ENCODE measurements around the gene HS6ST3. TPM values are rescaled to one million over a fixed set of nuclear protein-coding genes. Genes with fewer than 3 reads are reported as not detected.
A peak's percentile ranks its signal among the peaks of the same experiment; 100 is the strongest.

The HS6ST3 gene
- polyA plus RNA-seq, 1 donor from 2014 or later = not detected

DNA sequence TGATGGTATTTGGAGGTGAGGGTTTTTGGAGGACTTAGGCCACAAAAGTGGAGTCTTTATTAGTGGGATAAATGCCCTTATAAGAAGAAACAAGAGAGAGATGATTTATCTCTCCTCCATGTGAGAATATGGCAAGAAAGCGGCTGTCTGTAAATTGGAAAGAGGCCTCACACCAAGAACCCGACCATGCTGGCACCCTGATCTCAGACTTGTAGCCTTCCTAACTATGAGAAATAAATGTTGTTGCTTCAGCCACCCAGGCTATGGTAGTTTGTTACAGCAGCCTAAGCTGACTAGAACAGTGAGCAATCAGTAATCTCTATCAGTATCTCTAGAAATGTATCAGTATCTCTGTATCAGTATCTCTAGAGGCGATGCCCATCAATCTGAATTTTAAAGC is 617.2 kb downstream of the HS6ST3 start:
- Mint-ChIP-seq H3K4me1 (no peaks in the 10 kb centered on the region), H3K4me3 (no peak overlapping the region), H3K27me3 (no peaks in the 10 kb centered on the region), H3K27ac (no peak overlapping the region), H3K9me3 (peaks cover 5 to 10% (median 7%) of the 10 kb centered on the region in 3 donors), H3K36me3 (no peaks in the 10 kb centered on the region)

DNA sequence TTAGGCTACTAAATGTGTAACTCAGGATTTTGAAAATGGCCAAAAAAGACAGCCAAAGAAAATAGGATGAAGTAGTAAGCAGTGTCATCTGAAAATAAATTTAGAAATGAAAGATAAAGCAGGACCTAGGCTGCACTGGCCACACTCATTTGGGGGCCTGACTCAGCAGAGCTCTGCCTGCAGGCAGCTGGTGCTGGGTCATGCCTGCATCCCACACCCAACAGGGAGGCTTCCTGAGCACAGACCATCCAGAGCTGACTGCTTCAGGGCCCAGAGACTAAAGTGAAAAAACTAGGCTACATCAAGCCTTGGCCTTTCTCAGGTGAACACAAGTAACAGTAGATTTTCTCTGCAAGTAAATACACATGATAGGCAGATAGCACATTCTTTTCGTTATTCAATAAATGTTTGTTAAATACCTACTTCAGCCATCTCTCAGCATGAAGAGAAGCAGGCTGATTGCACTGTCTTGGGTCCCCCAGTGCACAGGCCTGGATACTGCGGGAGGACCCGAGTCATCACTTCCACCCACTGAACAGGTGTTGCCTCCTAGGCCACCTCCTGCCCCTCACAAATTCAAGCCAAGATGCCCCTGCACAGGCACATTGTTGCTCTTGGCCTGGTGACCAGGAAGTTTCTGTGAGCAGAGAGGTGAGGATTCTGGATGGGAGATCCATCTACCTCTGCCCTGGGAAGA is 620.4 kb downstream of the HS6ST3 start:
- Mint-ChIP-seq H3K9me3 (peaks cover 0 to 5% (median 4%) of the 10 kb centered on the region in 3 donors), H3K36me3 (no peaks in the 10 kb centered on the region), H3K27ac (no peak overlapping the region), H3K27me3 (no peaks in the 10 kb centered on the region), H3K4me3 (no peak overlapping the region), H3K4me1 (no peaks in the 10 kb centered on the region)

DNA sequence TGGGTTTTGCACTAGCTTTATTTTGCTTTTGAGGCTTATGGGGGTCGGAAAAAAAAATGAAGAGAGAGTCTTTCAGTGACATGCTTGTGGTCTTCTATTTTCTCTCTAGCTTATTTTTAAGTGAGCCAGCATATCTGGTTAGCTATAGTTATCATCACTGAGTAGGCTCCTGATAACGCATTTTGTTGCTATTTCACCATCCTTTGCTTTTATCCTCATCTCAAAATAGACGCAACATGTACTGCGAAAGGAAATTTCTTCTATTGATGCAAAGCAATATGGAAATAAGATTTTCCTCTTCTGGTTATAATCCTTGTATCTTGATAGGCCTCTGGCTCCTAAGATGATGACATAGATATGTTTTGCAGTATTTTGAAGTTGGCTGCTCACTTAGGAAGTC is 630.5 kb downstream of the HS6ST3 start:
- no peaks in the 10 kb centered on the region for H3K4me1 Mint-ChIP-seq
- H3K27me3 Mint-ChIP-seq = no peaks in the 10 kb centered on the region
- peaks cover 0 to 2% (median 2%) of the 10 kb centered on the region in 3 donors for H3K9me3 Mint-ChIP-seq
- no peaks in the 10 kb centered on the region for H3K36me3 Mint-ChIP-seq
- H3K27ac Mint-ChIP-seq = no peak overlapping the region
- no peak overlapping the region for H3K4me3 Mint-ChIP-seq

DNA sequence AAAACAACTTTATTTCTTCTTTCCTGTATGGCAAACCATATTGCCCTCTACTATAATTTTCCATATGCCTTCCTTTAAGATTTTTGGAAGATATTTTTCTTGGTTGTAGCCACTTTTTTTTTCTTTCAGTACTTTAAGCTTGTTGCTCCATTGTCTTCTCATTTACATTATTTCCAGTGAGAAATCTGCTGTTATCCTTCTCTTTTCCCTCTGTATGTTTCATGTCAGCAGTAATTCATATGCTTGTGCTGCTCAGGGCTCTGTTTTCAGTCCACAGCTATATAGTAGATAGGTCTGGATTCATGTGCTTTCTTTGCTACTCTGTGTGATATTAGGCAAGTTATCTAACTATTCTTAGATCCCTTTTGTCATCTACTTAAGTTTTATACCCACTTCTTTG is 636.7 kb downstream of the HS6ST3 start:
- no peak overlapping the region for H3K4me3 Mint-ChIP-seq
- H3K36me3 Mint-ChIP-seq = peaks cover 3% of the 10 kb centered on the region
- H3K27ac Mint-ChIP-seq = peak overlapping the region in 1 of 3 donors; percentile 68
- peaks cover 6 to 18% (median 12%) of the 10 kb centered on the region in 3 donors for H3K9me3 Mint-ChIP-seq
- no peaks in the 10 kb centered on the region for H3K27me3 Mint-ChIP-seq
- no peaks in the 10 kb centered on the region for H3K4me1 Mint-ChIP-seq

DNA sequence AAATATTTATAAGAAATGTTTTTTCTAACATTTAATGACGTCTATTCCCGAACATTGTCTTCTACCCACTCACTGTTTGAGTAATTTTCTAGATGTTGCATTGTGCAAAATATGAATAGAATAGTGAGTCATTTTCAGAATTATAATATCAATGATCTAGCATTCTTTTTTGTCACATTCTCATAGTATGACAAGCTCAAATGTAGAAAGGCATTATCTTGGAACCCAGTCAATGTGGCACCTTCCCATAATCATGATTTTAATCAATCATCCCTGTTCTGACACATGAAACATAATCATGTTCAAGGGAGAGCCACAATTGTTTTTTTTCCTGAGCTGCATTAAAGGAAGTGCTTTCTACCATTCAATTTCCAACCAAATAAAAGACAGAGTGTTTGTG is 638.6 kb downstream of the HS6ST3 start:
- Mint-ChIP-seq H3K4me3 (no peak overlapping the region), H3K27ac (no peak overlapping the region), H3K9me3 (peaks cover 8 to 18% (median 12%) of the 10 kb centered on the region in 3 donors), H3K27me3 (no peaks in the 10 kb centered on the region), H3K36me3 (peaks cover 3% of the 10 kb centered on the region), H3K4me1 (no peaks in the 10 kb centered on the region)

DNA sequence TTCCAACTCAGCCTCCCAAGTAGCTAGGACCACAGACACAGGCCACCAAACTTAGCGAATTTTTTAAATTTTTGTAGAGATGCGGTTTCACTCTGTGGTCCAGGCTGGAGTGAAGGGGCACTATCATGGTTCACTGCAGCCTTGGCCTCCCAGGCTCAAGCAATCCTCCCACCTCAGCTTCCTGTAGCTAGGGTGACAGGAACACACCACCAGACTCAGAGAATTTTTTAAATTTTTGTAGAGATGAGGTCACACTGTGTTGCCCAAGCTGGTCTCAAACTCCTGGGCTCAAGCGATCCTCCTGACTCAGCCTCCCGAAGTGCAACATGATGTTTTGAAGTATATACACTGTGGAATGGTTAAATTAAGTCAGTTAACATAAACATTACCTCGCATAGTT is 640.8 kb downstream of the HS6ST3 start:
- peaks cover 3% of the 10 kb centered on the region for H3K36me3 Mint-ChIP-seq
- no peaks in the 10 kb centered on the region for H3K4me1 Mint-ChIP-seq
- peaks cover 7 to 18% (median 10%) of the 10 kb centered on the region in 3 donors for H3K9me3 Mint-ChIP-seq

DNA sequence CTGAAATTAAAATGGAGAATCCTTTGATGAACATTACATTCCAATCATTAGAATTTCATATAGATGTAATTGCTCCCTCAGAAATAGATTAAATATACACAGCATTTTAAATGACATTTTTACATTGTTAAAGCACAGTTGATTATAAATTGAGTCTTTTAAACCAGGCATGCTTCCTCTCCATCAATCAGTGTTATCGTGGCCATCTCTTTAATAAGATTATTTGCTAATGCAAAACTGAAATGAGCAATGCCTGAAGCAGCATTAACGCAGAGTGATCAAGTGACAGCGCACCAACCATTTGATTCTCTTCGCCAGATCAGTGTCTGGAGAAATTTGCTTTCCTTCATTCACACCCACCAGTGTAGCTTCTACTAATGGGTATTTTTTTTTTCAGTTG is 644.6 kb downstream of the HS6ST3 start:
- Mint-ChIP-seq H3K4me3 (no peak overlapping the region), H3K36me3 (peaks cover 3% of the 10 kb centered on the region), H3K9me3 (peaks cover 7 to 19% (median 8%) of the 10 kb centered on the region in 3 donors), H3K4me1 (no peaks in the 10 kb centered on the region), H3K27ac (no peak overlapping the region), H3K27me3 (no peaks in the 10 kb centered on the region)

More for the DNA sequence above, 640.8 kb downstream of the HS6ST3 start:
- Mint-ChIP-seq H3K4me3 (no peak overlapping the region), H3K27ac (no peak overlapping the region), H3K27me3 (no peaks in the 10 kb centered on the region)

DNA sequence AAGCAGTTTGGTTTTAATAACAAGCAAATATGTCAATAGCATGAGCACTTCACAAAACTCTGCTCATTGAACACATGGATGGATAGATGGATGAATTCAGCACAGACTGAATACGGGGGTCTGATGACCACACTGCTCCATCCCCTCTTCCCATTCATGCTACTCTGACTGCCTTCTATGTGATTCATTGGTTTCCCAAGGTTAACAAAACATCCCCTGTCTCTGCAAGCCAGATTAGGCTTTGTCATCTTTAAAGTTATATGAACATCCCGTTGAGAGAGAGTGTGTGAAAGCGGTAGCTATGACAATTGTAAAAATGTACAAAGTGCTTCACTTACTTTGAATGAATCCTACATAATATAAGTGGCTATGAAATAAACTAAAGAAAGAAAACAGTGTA is 651.9 kb downstream of the HS6ST3 start:
- Mint-ChIP-seq H3K9me3 (peaks cover 2 to 11% (median 6%) of the 10 kb centered on the region in 3 donors), H3K36me3 (no peaks in the 10 kb centered on the region), H3K27me3 (no peaks in the 10 kb centered on the region), H3K4me1 (no peaks in the 10 kb centered on the region), H3K4me3 (no peak overlapping the region), H3K27ac (no peak overlapping the region)

DNA sequence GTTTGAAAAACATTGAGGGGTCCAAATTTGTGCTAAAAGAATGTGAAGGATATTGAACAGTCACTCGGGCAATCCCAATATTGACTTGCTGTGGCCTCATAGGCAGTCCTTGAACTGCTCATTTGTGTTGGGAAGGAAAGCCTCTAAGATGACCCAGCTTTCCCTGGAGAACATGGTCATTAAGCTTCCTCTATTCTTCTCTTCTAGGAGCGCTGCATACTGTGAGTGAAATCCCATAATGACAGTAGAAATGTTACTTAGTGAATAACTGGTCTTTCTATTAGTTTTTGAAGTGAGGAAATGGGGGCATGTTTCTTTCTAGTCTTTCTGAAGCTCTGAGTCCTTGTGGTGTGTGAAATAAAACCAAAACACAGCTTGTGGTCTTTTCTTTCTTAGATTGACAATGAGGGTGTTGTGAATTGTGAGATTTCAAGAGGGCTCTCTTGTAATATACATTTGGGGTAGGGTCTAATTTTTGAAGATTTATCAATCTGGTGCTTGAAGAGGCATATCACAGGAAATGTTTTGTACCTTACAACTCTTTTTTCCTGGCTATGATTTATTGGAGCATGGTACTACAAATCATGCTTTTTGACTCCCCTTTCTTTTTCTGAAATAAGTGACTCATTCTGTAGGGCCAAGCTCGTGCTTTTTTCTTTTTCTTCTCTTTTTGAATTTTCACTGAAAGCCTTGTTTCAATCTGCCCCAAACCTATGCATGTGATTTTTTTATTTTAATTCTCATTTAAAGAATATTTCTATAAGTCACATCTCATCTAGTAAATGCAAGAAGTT is 653.6 kb downstream of the HS6ST3 start:
- H3K9me3 Mint-ChIP-seq = peaks cover 2 to 12% (median 6%) of the 10 kb centered on the region in 3 donors
- no peaks in the 10 kb centered on the region for H3K27me3 Mint-ChIP-seq
- H3K36me3 Mint-ChIP-seq = no peaks in the 10 kb centered on the region
- H3K27ac Mint-ChIP-seq = no peak overlapping the region
- no peak overlapping the region for H3K4me3 Mint-ChIP-seq
- H3K4me1 Mint-ChIP-seq = no peaks in the 10 kb centered on the region

DNA sequence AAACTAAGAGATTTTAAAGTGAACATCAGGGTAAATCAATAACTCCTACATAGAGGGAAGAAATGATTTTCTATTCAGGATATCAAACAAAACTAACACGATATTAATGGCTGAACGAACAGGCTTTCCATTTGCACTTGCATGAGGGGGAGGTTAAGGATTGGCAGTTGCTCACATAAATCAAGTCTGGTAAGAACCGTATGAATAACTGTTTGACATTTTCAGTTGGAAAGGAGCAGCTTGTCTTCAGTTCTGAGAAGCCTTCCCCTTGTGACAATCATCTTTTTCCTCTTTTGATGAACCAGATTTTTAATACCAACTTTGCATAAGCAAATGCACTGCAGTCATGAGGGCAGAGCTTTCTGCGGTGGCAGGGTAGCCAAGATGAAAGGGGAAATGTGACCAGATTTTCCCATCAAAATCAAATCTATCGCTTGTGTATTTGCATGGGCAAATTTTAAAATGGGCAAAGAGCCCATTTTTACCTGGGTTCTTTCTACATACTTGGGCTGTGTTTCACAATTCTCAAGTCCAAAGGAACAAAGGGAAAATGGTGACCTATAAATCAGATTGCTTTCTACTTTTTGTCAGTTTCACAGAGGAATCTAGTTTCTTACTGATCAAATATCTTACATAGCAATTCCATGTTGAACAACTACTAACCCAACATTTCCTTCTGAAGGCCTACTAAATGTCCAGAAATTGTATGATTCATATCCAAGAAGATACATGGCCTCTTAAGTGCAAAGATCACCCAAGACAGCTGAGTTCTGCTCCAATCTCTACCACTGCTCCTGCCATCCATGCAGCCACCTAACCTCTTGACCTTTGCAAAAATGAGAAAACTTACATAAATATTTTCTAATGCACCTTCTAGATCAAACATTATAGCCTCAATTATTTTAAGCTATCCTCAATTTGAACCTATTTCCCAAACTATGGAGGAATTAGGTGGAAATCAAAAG is 654.7 kb downstream of the HS6ST3 start:
- no peaks in the 10 kb centered on the region for H3K4me1 Mint-ChIP-seq

DNA sequence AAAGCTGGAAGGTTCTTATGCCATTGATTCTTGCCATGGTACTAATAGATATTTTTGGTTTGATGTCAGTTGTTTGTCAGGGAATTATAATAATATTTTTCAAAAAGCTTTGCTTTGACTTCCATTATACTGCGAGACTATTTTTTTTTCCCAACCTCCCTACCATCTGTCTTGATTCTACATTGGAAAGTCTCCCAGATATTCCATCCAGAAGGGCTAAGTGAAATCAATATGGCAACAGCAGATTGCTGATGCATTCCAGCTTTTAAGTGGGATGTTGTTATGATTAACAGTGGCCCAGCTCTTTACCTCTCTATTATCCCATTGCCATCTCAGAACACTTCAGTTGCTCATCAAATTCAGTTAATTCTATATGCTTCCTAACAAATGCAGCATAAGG is 657.0 kb downstream of the HS6ST3 start:
- Mint-ChIP-seq H3K4me3 (no peak overlapping the region), H3K27ac (no peak overlapping the region), H3K9me3 (peaks cover under 1 to 8% (median 2%) of the 10 kb centered on the region in 3 donors), H3K27me3 (no peaks in the 10 kb centered on the region), H3K4me1 (no peaks in the 10 kb centered on the region), H3K36me3 (no peaks in the 10 kb centered on the region)

More for the DNA sequence above, 654.7 kb downstream of the HS6ST3 start:
- Mint-ChIP-seq H3K27me3 (no peaks in the 10 kb centered on the region), H3K36me3 (no peaks in the 10 kb centered on the region), H3K9me3 (peaks cover 2 to 7% (median 2%) of the 10 kb centered on the region in 3 donors), H3K27ac (no peak overlapping the region), H3K4me3 (no peak overlapping the region)

DNA sequence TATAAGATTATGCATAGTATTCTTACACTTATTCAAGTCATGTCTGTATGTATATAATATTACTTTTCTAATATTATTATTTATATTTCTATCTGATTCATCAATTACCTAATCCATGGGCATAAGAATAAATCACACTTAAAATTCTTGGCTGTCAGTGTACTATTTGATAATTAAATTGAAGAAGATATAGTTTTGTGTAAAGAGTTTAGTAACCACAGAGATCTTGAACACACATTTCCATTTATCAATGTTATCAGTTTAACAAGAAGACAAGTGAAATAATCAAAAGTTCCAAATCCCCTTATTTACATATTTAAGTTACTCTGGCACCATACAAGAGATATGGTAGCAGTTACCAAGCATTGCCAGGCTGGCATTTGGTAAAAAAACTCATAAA is 659.9 kb downstream of the HS6ST3 start:
- Mint-ChIP-seq H3K36me3 (no peaks in the 10 kb centered on the region), H3K4me1 (no peaks in the 10 kb centered on the region), H3K9me3 (peaks cover 0 to 8% (median 0%) of the 10 kb centered on the region in 3 donors), H3K4me3 (no peak overlapping the region), H3K27me3 (no peaks in the 10 kb centered on the region), H3K27ac (no peak overlapping the region)

DNA sequence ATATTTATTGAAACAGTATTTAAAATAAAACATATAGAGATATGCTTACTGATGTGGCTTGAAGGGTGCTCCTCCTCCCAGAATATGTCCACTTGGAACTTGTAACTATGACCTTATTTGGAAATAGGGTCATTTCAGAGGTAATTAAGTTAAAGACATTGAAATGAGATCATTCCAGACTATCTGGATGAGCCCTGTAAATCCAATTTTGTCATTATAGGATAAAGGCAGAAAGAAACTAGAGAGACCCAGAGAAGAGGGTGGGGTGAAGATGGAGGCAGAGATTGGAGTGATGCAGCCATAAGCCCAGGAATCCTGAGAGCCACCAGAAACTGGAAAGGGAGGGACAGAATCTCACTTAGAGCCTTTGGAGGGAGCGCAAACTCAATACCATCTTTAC is 661.2 kb downstream of the HS6ST3 start:
- Mint-ChIP-seq H3K4me1 (no peaks in the 10 kb centered on the region), H3K27ac (no peak overlapping the region), H3K4me3 (no peak overlapping the region), H3K27me3 (no peaks in the 10 kb centered on the region), H3K9me3 (peaks cover 0 to 8% (median 0%) of the 10 kb centered on the region in 3 donors), H3K36me3 (no peaks in the 10 kb centered on the region)

DNA sequence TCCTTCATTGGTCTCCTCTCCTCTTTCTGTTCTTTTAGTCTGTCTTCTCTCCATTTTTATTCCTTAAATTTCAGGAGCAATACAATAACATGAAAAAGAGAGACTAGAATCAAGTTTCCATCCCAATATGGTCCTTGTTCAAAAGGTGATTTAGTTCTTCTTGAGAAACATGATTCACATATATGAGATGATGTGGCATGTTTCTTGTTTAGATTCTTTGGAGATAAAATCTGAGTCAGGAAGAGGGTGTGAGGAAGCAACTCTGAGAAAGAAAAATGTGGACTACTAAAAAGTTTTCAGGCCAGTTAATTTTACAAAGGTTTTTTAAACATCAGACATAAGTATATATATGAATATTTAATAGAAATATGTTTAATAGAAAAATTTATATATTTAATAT is 673.0 kb downstream of the HS6ST3 start:
- peaks cover 0 to 7% (median 2%) of the 10 kb centered on the region in 3 donors for H3K9me3 Mint-ChIP-seq
- H3K4me1 Mint-ChIP-seq = no peaks in the 10 kb centered on the region
- H3K4me3 Mint-ChIP-seq = no peak overlapping the region
- no peaks in the 10 kb centered on the region for H3K27me3 Mint-ChIP-seq
- H3K27ac Mint-ChIP-seq = no peak overlapping the region
- no peaks in the 10 kb centered on the region for H3K36me3 Mint-ChIP-seq

DNA sequence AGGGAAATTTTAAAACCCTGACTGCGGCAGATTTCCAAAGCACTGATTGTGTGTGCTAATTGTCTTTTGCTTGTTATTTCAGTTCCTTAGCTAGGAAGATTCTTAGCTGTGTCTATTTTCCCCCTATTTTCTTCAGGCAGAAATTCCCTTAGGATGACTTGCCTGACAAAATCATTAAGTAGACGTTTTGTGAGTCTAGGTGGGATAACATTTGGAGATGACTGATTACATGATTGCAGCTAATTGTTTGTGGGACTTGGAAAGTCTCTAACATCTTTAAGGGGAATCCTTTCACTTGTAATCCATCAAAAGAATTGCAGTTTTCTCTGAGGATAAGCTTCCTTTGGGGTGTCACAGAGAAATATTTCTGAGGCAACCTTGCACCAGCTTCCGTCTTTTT is 676.4 kb downstream of the HS6ST3 start:
- Mint-ChIP-seq H3K4me3 (no peak overlapping the region), H3K9me3 (peaks cover 0 to 5% (median 2%) of the 10 kb centered on the region in 3 donors)

More for the DNA sequence above, 676.4 kb downstream of the HS6ST3 start:
- Mint-ChIP-seq H3K36me3 (peaks cover 2% of the 10 kb centered on the region), H3K4me1 (no peaks in the 10 kb centered on the region), H3K27me3 (no peaks in the 10 kb centered on the region), H3K27ac (no peak overlapping the region)

All from IgD-negative memory B cell (primary cell).